ENCODE results near the gene PEX10. TPM values are rescaled to one million over a fixed set of nuclear protein-coding genes. Genes with fewer than 3 reads are reported as not detected.

The PEX10 gene
- total RNA-seq, 2 donors from 2014 or later = 17.8 to 19.9 TPM

GRCh38 chr1:2382621-2383361, 29.6 kb downstream of the PEX10 start:
- intact Hi-C loops (cut with DNase I, micrococcal nuclease) = loop anchor here (5.0 kb wide), 1 partner anchor 185 kb away; no protein-coding TSS in a partner anchor
- DNase-seq (peak; percentile 29 to 48), ATAC-seq (peak; percentile 63)

- ATAC-seq = peak; percentile 92
- intact Hi-C loops (cut with DNase I, micrococcal nuclease) = loop anchor here (5.0 kb wide), 1 partner anchor 185 kb away; no protein-coding TSS in a partner anchor
- DNase-seq = peak; percentile 74 to 83
Observed at GRCh38 chr1:2381741-2382620, 30.4 kb downstream of the PEX10 start.

GRCh38 chr1:2380816-2381591, 31.4 kb downstream of the PEX10 start:
- intact Hi-C loops (cut with DNase I, micrococcal nuclease) = loop anchor here (5.0 kb wide), 1 partner anchor 184 kb away; no protein-coding TSS in a partner anchor
- DNase-seq (peak; percentile 6 to 25), ATAC-seq (no peak)

DNA sequence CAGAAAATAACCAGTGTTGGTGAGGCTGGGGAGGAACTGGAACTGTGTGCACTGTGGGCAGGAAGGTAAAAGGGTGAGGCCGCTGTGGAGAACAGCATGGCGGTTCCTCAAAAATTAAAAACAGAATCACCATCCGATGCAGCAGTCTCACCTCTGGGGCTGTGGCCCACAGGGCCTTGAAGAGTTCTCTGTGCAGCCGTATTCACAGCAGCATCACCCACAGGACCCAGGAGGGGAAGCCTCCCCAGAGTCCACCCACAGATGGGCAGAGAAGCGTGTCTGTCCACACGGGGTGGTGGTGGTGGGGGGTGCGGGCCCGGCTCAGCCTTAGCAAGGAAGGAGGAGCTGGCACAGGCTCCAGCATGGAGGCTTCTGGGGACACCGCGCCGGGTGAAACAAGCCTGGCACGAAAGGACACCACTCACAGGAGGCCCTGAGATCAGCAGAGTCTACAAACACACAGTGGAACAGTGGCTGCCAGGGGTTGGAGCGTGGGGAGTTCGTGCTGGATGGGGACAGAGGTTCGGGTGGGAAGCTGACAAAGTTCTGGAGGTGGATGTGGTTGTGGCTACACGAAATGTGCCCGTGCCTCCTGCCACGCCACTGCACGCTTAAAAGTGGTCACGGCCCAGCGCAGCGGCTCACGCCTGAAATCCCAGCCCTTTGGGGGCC, 32.5 kb downstream of the PEX10 start:
- intact Hi-C loops (cut with DNase I, micrococcal nuclease) = loop anchor here (5.0 kb wide), 1 partner anchor 183 kb away; no protein-coding TSS in a partner anchor

GRCh38 chr1:2378956-2379732, 33.2 kb downstream of the PEX10 start:
- peak; percentile 2 to 12 for DNase-seq

More for the DNA sequence above, 32.5 kb downstream of the PEX10 start:
- DNase-seq (peak; percentile 1 to 17), ATAC-seq (no peak)

GRCh38 chr1:2378441-2378851, 33.9 kb downstream of the PEX10 start:
- ATAC-seq (no peak), DNase-seq (peak; percentile 1 to 11)
- intact Hi-C loops (cut with DNase I, micrococcal nuclease) = no loop called here

More at GRCh38 chr1:2378956-2379732, 33.2 kb downstream of the PEX10 start:
- intact Hi-C loops (cut with DNase I, micrococcal nuclease) = no loop called here
- ATAC-seq = no peak

- intact Hi-C loops (cut with DNase I, micrococcal nuclease) = no loop called here
- DNase-seq (peak; percentile 1 to 16), ATAC-seq (no peak)
Observed at GRCh38 chr1:2377751-2378440, 34.5 kb downstream of the PEX10 start.

- ATAC-seq = no peak
- intact Hi-C loops (cut with DNase I, micrococcal nuclease) = no loop called here
- DNase-seq = peak; percentile 4 to 20
Observed at GRCh38 chr1:2376931-2377672, 35.3 kb downstream of the PEX10 start.

DNA sequence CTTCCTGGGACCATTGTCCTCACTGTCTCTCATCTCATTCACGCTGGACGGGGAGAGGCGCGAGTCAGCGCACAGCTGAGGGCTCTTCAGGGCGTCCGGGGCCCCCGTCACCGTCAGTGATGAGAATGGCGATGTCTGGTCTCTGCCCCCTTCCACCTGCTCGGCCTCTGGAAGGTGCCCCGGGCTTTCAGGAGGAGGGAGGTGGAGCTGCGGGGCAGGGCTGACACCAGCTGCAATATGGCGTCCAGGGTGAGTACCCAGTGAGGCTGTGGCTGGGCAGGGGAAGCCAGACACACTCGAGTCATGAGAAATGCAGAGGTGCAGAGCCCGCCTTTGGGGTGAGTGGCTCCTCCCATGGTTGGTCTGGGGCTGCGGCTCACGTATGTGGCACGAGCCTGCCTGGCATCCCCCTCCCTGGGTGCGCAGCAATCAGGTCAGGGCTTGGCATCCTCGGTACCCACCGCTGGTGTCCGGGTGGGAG, 36.1 kb downstream of the PEX10 start:
- ATAC-seq (peak; percentile 8), DNase-seq (peak in 1 of 2 donors; percentile 20)
- intact Hi-C loops (cut with DNase I, micrococcal nuclease) = no loop called here

- intact Hi-C loops (cut with DNase I, micrococcal nuclease) = no loop called here
- ATAC-seq (peak; percentile 11), DNase-seq (no peak)
Observed at GRCh38 chr1:2375923-2376260, 36.5 kb downstream of the PEX10 start.

DNA sequence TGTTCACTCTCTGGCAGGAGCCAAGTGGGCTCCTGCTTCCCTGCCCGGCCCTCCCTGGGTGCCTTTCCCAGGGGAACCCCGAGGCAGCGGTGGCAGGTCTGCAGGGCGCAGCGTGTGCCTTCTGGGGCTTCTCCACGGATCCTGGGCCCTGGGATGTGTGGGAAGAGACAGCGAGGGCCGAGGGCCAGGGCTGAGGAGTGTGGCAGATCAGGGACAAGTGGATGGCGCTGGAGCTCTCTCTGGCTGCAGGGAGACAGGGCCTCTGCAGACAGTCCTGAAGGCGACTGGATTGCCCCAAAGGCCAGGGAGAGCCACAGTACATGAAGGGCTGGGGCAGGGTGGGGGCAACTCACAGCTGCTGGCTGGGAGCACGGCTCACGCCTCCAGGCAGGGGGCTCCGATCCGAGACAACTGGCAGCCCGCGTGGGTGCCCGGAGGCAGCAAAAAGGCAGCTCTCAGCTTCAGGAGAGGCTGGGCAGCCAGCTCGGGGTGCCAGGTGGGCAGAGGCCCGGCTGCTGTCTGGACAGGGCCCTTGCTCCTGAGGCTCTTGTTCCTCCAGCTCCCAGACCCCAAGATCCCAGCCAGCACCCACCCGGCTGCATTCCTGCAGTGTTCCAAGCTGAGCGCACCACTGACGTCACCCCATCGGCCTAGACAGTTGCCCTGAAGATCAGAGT, 37.0 kb downstream of the PEX10 start:
- intact Hi-C loops (cut with DNase I, micrococcal nuclease) = no loop called here
- DNase-seq (peak in 1 of 2 donors; percentile 21), ATAC-seq (no peak)

- peak; percentile 2 to 18 for DNase-seq
Observed at GRCh38 chr1:2374252-2375155, 37.9 kb downstream of the PEX10 start.

DNA sequence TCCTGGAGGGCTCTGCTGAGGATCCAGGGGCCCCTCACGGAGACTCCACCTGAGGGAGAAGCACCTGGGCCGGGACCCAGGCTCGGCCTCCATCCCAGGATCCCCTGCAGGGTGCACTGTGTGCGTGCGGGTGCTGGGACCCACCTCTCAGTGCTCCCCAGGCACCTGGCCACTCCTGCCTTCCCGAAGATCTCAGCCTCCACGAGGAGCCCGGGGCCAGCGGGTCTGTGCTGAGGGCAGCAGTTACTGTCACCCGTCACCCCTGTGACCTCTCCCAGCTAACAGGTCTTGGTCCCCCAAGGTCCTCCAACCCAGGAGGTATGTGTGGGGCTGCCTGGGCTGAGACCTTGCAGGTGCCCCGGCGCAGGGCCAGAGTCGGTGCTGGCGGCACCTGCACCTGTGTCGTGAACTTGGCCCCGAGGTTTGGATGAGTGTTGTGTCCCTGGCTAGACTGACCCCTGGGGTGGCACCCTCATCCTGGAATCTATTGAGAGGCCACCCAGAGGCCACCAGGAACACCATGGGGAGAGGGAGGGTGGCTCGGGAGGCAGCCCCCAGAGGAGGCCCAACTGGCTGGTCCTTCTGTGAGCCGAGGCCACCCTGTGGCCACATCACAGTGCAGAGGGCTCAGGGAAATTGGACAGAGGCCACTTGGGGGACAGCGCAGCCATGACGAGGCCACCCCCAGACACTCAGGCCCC, 38.7 kb downstream of the PEX10 start:
- DNase-seq = peak; percentile 4 to 18
- no peak for ATAC-seq
- intact Hi-C loops (cut with DNase I, micrococcal nuclease) = no loop called here

More at GRCh38 chr1:2374252-2375155, 37.9 kb downstream of the PEX10 start:
- intact Hi-C loops (cut with DNase I, micrococcal nuclease) = no loop called here
- ATAC-seq = no peak
